ENCODE data around the gene FRMD4B. TPM values are rescaled to one million over a fixed set of nuclear protein-coding genes. Genes with fewer than 3 reads are reported as not detected.

FRMD4B gene
- total RNA-seq, 3 donors from 2014 or later: 31.1 to 49.5 (median 35.0) TPM

DNA sequence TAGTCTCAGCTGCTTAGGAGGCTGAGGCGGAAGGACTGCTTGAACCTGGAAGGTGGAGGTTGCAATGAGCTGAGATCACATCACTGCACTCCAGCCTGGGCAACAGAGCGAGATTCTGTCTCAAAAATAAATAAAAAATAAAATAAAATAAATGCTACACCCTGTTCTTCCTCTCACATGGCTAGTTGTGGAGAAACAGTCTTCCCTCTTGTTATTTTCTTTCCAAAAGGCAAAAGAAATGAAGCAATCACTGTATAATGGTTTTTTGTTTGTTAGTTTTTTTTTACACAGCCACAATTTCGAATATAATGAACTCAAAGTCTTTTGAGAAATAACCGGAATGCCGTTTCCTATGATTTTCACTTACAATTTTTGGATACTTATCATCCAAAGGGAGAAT, 4.9 kb upstream of the FRMD4B start:
- H3K9me3 ChIP-seq: no peaks in the 10 kb centered on the region
- intact Hi-C loops (cut with DNase I; ENCODE audit: low total_unique reads): no loop called here
- H3K4me3 ChIP-seq: no peak overlapping the region
- H3K27me3 ChIP-seq: no peaks in the 10 kb centered on the region
- no peak overlapping the region for H3K27ac ChIP-seq
- H3K4me1 ChIP-seq: peaks cover 0 to 4% of the 10 kb centered on the region in 2 donors
- TF ChIP-seq POLR2AphosphoS5 (IDR thresholded peaks at IDR 0.05) (no peak), POLR2A (IDR thresholded peaks at IDR 0.05) (no peak)
- TF ChIP-seq, protein P1, sequence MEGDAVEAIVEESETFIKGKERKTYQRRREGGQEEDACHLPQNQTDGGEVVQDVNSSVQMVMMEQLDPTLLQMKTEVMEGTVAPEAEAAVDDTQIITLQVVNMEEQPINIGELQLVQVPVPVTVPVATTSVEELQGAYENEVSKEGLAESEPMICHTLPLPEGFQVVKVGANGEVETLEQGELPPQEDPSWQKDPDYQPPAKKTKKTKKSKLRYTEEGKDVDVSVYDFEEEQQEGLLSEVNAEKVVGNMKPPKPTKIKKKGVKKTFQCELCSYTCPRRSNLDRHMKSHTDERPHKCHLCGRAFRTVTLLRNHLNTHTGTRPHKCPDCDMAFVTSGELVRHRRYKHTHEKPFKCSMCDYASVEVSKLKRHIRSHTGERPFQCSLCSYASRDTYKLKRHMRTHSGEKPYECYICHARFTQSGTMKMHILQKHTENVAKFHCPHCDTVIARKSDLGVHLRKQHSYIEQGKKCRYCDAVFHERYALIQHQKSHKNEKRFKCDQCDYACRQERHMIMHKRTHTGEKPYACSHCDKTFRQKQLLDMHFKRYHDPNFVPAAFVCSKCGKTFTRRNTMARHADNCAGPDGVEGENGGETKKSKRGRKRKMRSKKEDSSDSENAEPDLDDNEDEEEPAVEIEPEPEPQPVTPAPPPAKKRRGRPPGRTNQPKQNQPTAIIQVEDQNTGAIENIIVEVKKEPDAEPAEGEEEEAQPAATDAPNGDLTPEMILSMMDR (IDR thresholded peaks at IDR 0.05): no peak
- H3K36me3 ChIP-seq: no peaks in the 10 kb centered on the region
- DNase-seq (ENCODE audit: low spot score in 2 of 2): no peak

DNA sequence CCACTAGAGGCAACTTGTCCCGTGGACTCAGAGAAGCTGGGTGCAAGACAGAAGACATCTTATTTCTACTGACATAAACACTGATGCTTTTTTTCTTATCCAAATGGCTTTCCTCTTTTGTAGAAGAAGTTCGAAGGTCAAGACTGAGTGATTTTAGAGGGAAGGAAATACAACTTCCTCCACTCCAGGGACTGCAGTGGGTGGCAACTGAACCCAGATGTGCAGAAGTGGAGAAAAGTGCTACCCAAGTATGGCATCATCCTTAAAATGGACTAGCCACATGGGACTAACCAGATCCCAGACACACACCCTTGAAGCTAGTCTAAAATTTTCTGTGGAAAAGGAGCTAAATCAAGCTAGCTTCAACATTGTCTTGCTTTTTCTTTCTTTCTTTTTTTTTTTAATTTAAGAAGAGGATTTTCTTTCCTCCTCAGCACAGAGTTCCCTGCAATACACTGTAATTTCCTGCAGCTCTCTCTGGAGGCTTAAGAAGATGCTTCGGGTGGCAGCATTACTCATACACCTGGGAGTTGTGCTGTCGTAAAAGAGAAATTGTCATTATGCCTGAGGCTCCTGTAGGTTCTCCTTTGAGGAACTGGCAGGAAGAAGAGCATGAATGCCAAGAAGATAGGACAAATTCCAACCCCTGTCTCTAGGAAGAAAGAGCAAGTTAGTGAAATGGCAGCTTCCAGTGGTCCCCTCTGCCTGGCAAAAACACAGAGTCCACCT, 3.8 kb upstream of the FRMD4B start:
- Histone ChIP-seq H3K4me1 (peaks cover 0 to 8% of the 10 kb centered on the region in 2 donors), H3K9me3 (no peaks in the 10 kb centered on the region), H3K27me3 (no peaks in the 10 kb centered on the region), H3K27ac (no peak overlapping the region), H3K36me3 (no peaks in the 10 kb centered on the region), H3K4me3 (no peak overlapping the region)
- no peak for TF ChIP-seq POLR2A (IDR thresholded peaks at IDR 0.05)
- TF ChIP-seq, protein P1 (IDR thresholded peaks at IDR 0.05): no peak
- TF ChIP-seq POLR2AphosphoS5 (IDR thresholded peaks at IDR 0.05): no peak
- no peak for DNase-seq (ENCODE audit: low spot score in 2 of 2)
- intact Hi-C loops (cut with DNase I; ENCODE audit: low total_unique reads): no loop called here

DNA sequence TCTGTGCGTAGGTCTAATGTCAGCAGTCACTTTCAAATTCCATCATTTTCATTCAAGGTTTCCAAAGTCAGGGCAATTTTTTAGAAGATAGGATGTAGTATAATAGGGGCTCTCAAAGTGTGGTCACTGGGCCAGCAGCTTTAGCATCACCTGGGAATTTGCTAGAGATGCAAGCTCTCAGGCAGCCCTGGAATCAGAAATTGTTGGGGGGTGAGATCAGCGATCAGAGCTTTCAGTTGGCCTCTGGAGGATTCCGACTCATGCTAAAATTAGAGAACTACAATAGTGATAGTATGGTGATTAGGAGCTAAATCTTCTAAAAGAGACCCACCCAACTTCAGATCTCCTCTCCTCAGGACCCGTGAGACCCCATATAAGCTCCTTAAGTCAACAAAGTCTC, 2.4 kb upstream of the FRMD4B start:
- DNase-seq (ENCODE audit: low spot score in 2 of 2): no peak
- H3K27ac ChIP-seq: no peak overlapping the region
- no peaks in the 10 kb centered on the region for H3K9me3 ChIP-seq
- no peak overlapping the region for H3K4me3 ChIP-seq
- no peaks in the 10 kb centered on the region for H3K27me3 ChIP-seq
- no peaks in the 10 kb centered on the region for H3K36me3 ChIP-seq
- peaks cover 0 to 8% of the 10 kb centered on the region in 2 donors for H3K4me1 ChIP-seq
- TF ChIP-seq POLR2A (IDR thresholded peaks at IDR 0.05) (no peak), POLR2AphosphoS5 (IDR thresholded peaks at IDR 0.05) (no peak)
- TF ChIP-seq, protein P1 (IDR thresholded peaks at IDR 0.05): no peak
- intact Hi-C loops (cut with DNase I; ENCODE audit: low total_unique reads): no loop called here

DNA sequence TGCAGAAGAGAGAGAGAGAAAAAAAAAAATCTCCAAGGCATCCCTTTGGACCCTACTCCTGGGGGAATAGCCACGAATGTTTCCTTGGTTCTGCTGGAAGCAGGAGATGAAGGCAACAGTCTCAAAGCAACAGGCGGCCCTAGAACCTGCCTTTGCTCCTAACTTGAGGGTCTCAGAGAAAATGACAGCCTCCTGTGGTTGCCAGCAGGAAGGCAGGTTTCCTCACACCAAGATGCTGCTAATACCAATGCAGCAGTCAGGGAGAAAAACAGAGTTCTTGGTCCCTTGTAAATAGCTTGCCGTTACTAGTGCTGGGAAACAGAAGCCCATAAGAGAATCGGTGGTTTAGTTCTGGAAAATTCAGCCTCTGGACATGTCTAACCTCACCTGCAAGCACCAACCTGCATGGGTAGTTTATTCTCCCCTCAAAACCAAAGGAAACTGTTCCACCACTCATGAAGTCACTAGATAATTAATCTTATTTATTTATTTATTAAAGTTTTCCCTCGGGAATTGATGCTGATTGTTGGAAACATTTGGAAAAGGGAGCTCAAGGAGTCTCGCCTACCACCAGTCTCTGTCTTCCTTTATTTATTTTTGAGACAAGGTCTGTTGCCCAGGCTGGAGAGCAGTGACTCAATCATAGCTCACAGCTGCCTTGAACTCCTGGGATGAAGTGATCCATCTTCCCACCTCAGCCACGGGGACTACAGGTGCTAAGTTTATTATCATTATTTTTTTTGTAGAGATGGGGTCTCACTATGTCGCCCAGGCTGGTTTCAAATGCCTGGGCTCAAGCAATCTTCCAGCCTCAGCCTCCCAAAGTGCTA, 883 bp upstream of the FRMD4B start:
- intact Hi-C loops (cut with DNase I; ENCODE audit: low total_unique reads): no loop called here
- no peaks in the 10 kb centered on the region for H3K27me3 ChIP-seq
- no peaks in the 10 kb centered on the region for H3K36me3 ChIP-seq
- H3K4me1 ChIP-seq: peaks cover 0 to 8% of the 10 kb centered on the region in 2 donors
- TF ChIP-seq, protein P1 (IDR thresholded peaks at IDR 0.05): no peak
- TF ChIP-seq POLR2A (IDR thresholded peaks at IDR 0.05) (no peak), POLR2AphosphoS5 (IDR thresholded peaks at IDR 0.05) (no peak)
- peak overlapping the region; percentile 55 to 86 (median 59) for H3K4me3 ChIP-seq
- no peaks in the 10 kb centered on the region for H3K9me3 ChIP-seq
- DNase-seq (ENCODE audit: low spot score in 2 of 2): no peak
- no peak overlapping the region for H3K27ac ChIP-seq
